ENCODE measurements around the gene WFDC12.

WFDC12 gene

GRCh38 chr20:45087814-45088213, 36.5 kb downstream of the WFDC12 start:
- no peak for DNase-seq

GRCh38 chr20:45087097-45087790, 37.0 kb downstream of the WFDC12 start:
- DNase-seq = no peak

DNA sequence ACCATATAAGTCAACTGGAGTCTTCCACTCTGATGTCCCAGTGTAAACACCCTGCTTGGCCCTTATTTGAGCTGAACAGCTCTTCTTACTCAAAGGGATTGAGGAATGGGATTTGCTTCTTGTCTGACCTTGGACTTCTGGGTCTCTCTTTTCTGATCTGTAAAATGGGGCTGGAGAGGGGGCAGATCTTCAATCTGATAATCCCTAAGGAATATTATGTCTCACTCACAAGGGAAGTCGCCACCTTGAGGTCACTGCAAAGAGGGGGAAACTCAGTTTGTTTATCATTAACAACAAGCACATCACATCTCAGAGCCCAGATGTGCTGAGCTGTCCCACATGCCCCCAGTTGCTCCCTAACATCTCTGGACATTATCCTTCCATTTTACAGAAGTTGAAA, 38.4 kb downstream of the WFDC12 start:
- DNase-seq = no peak

DNA sequence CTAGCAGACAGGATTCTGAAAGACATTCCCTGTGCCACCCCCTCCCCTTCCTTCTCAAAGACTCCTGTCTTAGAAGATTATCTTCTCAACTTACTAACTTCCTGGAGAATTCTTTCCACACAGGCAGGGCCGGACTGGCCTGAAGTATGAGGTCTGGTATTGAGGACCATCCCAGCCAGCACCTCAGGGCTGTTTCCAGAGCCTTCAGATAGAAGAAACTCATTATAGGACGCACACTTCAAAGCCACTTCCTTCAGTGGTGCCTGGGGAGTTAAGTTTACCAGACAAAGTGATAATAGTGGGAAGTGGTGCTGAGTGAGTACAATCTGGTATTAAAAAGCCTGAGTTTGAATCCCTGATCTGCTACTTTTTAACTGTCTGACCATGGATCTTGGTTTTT, 39.0 kb downstream of the WFDC12 start:
- no peak for DNase-seq

DNA sequence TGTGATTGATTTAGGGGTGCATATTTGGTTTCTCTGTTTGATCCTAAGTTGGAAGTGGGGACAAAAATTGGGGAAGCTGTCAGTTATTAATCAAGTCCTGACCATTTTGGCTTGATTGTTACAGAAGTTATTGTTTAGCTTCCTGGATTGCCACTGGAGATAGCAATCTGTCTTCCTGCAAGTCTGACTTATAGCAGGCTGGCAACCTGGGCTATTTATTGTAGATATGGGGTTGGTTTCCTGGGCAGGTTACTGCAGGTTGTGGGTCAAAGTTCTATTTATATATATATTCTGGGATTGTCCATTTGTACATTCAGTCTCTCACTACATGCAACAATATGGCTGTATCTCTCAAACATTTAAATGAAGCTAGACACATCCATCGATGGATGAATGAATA, 41.1 kb downstream of the WFDC12 start:
- no peak for DNase-seq

GRCh38 chr20:45082468-45082867, 41.8 kb downstream of the WFDC12 start:
- no peak for DNase-seq

- no peak for DNase-seq
Observed at GRCh38 chr20:45080867-45081624, 43.2 kb downstream of the WFDC12 start.

DNA sequence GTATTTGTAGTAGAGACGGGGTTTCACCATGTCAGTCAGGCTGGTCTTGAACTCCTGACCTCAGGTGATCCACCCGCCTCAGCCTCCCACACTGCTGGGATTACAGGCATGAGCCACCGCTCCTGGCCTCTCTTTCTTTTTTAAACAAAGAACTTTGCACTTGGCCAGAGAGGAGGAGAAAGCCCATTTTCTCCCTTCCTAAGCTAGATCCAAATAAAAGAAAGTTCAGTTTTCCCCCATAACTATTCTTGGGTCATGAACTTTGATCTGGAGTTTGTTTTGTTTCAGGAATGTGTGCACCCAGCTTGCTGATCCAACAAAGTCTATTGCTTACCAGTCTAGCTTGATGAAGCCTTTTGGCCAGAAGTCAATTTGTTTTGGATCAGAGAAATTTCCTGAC, 46.7 kb downstream of the WFDC12 start:
- no peak for DNase-seq

All from activated CD4-positive, alpha-beta T cell treated with anti-CD3 and anti-CD28 coated beads, Interleukin-2, amount 50 U/mL, for 1 hour (primary cell).